Spleen (tissue), 7 donors: ENCODE results near the gene SERPINA9.

ENCODE experiments used
- CTCF ChIP-seq, 11 experiments: fragments of 200-600 bp in 7 of 11; fragments of 450-650 bp in 4 of 11; sonication (generic) in 4 of 11; IDR thresholded peaks in 8 of 11; conservative IDR thresholded peaks in 3 of 11; 1 replicate in 7 of 11; 2 replicates in 4 of 11; pipeline versions ENCODE4 v1.4.0 to v1.8.0; 2016 to 2021; ENCODE audit warnings: antibody characterized with exemption in 11 of 11, inconsistent platforms in 4 of 11, mild to moderate bottlenecking in 1 of 11
- POLR2A ChIP-seq, 3 donors: fragments of 450-650 bp; IDR thresholded peaks; one replicate each; pipeline ENCODE4 v1.5.1; 2017; ENCODE audit warnings: antibody characterized with exemption in 3 of 3, mild to moderate bottlenecking in 1 of 3
- POLR2AphosphoS5 ChIP-seq, 3 donors: sonication (generic); formaldehyde crosslinking; IDR thresholded peaks; one replicate each; pipeline ENCODE4 v1.5.1; 2017; ENCODE audit warnings: antibody characterized with exemption in 3 of 3
- donor health status: DM: no; HTN: no; CAD: no; lungs with moderate emphysema.
- donor health status: DM: no; HTN: no; CAD: no.
- donor health status: DM: no; HTN: no; CAD: no.

GRCh38 chr14:94517641-94518257, 41.8 kb upstream of the SERPINA9 start:
- no peak for TF ChIP-seq CTCF (IDR thresholded peaks at IDR 0.05 in 8 of 11, conservative IDR thresholded peaks at IDR 0.05 in 3 of 11)
- TF ChIP-seq POLR2AphosphoS5 (IDR thresholded peaks at IDR 0.05), result no peak
- TF ChIP-seq POLR2A (IDR thresholded peaks at IDR 0.05), result no peak
